Smooth muscle cell (in vitro differentiated cells): ENCODE measurements around the gene DDC. TPM values are rescaled to one million over a fixed set of nuclear protein-coding genes. Genes with fewer than 3 reads are reported as not detected.
"Not testable (repeated sequence)": the region's sequence is repeated elsewhere in the genome, so short reads cannot be mapped to it uniquely, and the experiment has no call there.

Experiments
- DNase-seq: peaks from one replicate; lab custom pipeline; 2025; ENCODE audit not compliant: unreplicated experiment; lab: John Stamatoyannopoulos, UW
- H2AFZ ChIP-seq: fragments of 200-600 bp; sonication (generic); 2 replicates; pipeline ENCODE4 v1.6.0; 2016; ENCODE audit warnings: antibody characterized with exemption, low read depth, mild to moderate bottlenecking
- H3F3A ChIP-seq: fragments of 200-600 bp; sonication (generic); 2 replicates; pipeline ENCODE4 v1.6.0; 2017; ENCODE audit warnings: antibody characterized with exemption, low read depth
- H3K27ac ChIP-seq: fragments of 200-600 bp; sonication (generic); 2 replicates; pipeline ENCODE4 v1.5.1; 2016; ENCODE audit warnings: low read depth, mild to moderate bottlenecking
- H3K27me3 ChIP-seq: fragments of 200-600 bp; sonication (generic); 2 replicates; pipeline ENCODE4 v1.6.1; 2016; ENCODE audit warnings: low read depth, mild to moderate bottlenecking
- H3K36me3 ChIP-seq: fragments of 200-600 bp; sonication (generic); 2 replicates; pipeline ENCODE4 v1.5.1; 2016; ENCODE audit warnings: low read depth
- H3K4me1 ChIP-seq: fragments of 200-600 bp; sonication (generic); 2 replicates; pipeline ENCODE4 v1.5.1; 2016; ENCODE audit warnings: low read depth
- H3K4me2 ChIP-seq: fragments of 200-600 bp; sonication (generic); 2 replicates; pipeline ENCODE4 v1.6.0; 2016; ENCODE audit warnings: mild to moderate bottlenecking
- H3K4me3 ChIP-seq: fragments of 200-600 bp; sonication (generic); 2 replicates; pipeline ENCODE4 v1.5.1; 2016; ENCODE audit warnings: mild to moderate bottlenecking
- H3K79me2 ChIP-seq: fragments of 200-600 bp; sonication (generic); 2 replicates; pipeline ENCODE4 v1.6.0; 2016; ENCODE audit warnings: low read depth, mild to moderate bottlenecking
- H3K9ac ChIP-seq: fragments of 200-600 bp; sonication (generic); 2 replicates; pipeline ENCODE4 v1.6.0; 2016; ENCODE audit warnings: low read depth
- H3K9me3 ChIP-seq: fragments of 200-600 bp; sonication (generic); replicated peaks from 2 replicates; pipeline ENCODE4 v1.5.1; 2016; ENCODE audit warnings: low read depth
- H4K20me1 ChIP-seq: fragments of 200-600 bp; sonication (generic); 2 replicates; pipeline ENCODE4 v1.6.0; 2016; ENCODE audit warnings: low read depth
- WGBS: methylation state at CpG from one replicate; pipeline ENCODE4 v1.1.7; 2016; ENCODE audit warnings: low lambda C conversion rate; 5-methylcytosine and 5-hydroxymethylcytosine counted together
- polyA plus RNA-seq: library from polyadenylated mRNA; unstranded; fragments of >200 nt; fragmentation: Nextera tagmentation; extraction: Ambion mirVana; gene quantifications from 2 replicates; pipeline ENCODE4 v1.2.1, GENCODE V29; 2016
- total RNA-seq: library from RNA; depleted of rRNA; stranded (reverse); fragments of >200 nt; gene quantifications from 2 replicates; pipeline ENCODE4 v1.2.3, GENCODE V29; 2014
- TF ChIP-seq, protein P1 (sequence below): fragments of 200-600 bp; sonication (generic); IDR thresholded peaks from 2 replicates; pipeline ENCODE4 v1.5.1; 2017; ENCODE audit warnings: borderline replicate concordance, mild to moderate bottlenecking, antibody characterized with exemption; ENCODE audit not compliant: insufficient read depth, poor library complexity, severe bottlenecking

Gene DDC
- total and polyA plus RNA-seq, 2 experiments from 2014 or later = not detected

DNA sequence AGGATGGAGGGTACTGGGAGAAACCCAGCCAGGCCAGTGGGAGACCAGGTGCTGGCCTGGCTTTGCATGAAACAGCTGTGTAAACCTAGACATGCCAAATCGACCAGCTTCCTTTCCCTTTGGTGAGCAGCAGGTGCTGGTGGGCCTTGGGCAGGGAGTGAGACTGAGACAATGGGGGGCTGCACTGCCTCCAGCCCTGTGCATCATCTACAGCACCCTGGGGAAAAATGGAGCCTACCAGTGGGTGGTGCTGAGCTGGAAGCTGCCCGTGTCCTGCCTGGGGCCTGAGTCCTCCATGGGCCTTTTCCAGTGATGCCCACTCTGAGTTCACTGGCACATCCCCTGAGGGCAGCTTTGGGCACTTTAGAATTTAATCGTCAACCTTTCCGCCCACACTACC, 19.2 kb upstream of the DDC start:
- Histone ChIP-seq H3K9me3 (no peaks in the 10 kb centered on the region), H3K9ac (no peak overlapping the region), H3K27me3 (no peaks in the 10 kb centered on the region), H3K4me3 (no peak overlapping the region), H4K20me1 (no peaks in the 10 kb centered on the region), H3K79me2 (no peaks in the 10 kb centered on the region), H3K27ac (peak overlapping the region; percentile 29), H3F3A (no peaks in the 10 kb centered on the region), H3K36me3 (no peaks in the 10 kb centered on the region), H2AFZ (no peak overlapping the region), H3K4me2 (no peak overlapping the region), H3K4me1 (no peaks in the 10 kb centered on the region)
- WGBS = 84% methylated on average over 4 of the region's 4 CpGs
- TF ChIP-seq, protein P1, sequence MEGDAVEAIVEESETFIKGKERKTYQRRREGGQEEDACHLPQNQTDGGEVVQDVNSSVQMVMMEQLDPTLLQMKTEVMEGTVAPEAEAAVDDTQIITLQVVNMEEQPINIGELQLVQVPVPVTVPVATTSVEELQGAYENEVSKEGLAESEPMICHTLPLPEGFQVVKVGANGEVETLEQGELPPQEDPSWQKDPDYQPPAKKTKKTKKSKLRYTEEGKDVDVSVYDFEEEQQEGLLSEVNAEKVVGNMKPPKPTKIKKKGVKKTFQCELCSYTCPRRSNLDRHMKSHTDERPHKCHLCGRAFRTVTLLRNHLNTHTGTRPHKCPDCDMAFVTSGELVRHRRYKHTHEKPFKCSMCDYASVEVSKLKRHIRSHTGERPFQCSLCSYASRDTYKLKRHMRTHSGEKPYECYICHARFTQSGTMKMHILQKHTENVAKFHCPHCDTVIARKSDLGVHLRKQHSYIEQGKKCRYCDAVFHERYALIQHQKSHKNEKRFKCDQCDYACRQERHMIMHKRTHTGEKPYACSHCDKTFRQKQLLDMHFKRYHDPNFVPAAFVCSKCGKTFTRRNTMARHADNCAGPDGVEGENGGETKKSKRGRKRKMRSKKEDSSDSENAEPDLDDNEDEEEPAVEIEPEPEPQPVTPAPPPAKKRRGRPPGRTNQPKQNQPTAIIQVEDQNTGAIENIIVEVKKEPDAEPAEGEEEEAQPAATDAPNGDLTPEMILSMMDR = no peak
- DNase-seq = no peak

DNA sequence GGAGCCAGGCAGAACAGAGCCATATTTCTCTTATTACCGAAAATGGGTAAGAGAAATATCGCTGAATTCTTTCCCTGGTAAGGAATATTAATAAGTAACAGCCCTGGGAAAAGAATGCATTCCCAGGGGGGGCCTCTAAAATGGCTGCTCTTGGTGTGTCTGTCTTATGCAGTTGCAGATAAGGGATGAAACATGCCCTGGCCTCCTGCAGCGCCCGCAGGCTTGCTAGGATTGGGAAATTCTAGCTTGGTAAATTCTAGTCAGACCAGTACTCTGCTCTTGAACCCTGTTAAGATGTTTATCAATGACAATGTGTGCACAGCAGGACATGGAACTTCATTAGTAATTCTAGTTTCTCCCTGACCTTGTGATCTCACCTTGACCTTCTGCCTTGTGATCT, 18.1 kb upstream of the DDC start:
- not testable (repeated sequence) for H3K4me3 ChIP-seq, H2AFZ ChIP-seq, H3K4me1 ChIP-seq, H3K36me3 ChIP-seq, H4K20me1 ChIP-seq, H3K27me3 ChIP-seq, H3K9ac ChIP-seq, H3K27ac ChIP-seq, H3K9me3 ChIP-seq, DNase-seq, H3K79me2 ChIP-seq, H3F3A ChIP-seq, H3K4me2 ChIP-seq
- 96% methylated on average over 4 of the region's 4 CpGs for WGBS

DNA sequence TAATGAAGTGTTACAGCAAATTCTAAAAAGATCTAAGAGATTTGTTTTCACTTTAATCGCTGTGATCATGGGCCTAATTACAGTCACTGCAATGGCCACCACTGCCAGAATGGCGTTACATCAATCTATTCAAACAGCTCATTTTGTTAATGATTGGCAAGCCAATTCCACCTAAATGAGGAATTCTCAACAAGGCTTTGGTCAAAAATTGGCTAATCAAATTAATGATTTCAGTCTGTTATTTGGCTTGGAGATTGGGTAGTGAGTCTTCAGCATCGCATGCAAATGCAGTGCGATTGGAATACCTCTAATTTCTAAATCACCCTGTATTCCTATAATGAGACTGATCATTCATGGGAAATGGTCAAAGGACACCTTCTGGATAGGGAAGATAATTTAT, 17.1 kb upstream of the DDC start:
- H3K79me2 ChIP-seq, H3K9me3 ChIP-seq, H2AFZ ChIP-seq, H3K4me1 ChIP-seq, H3K27ac ChIP-seq, H3K27me3 ChIP-seq, DNase-seq, H3F3A ChIP-seq, H3K9ac ChIP-seq, H3K4me2 ChIP-seq, H4K20me1 ChIP-seq, H3K4me3 ChIP-seq, H3K36me3 ChIP-seq: not testable (repeated sequence)
- 97% methylated on average over 4 of the region's 4 CpGs for WGBS

DNA sequence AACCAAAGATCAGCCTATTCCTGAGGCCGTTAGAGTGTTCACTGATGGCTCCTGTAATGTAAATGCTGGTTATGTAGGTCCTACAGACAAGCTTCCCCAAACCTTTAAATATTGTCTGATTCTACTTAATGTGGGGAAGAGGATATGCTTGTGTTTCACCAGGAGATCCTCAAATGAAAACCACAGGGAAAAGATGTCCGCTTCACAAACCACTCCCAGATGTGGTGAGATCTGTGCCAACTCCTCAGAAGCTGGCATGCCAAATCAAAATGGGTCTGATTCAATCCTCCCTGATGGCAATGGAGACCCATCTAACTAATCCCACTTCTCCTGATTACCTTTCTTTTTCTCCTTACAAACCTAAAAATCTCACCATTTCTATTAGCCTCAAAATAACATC, 15.5 kb upstream of the DDC start:
- not testable (repeated sequence) for DNase-seq, H2AFZ ChIP-seq, H3K36me3 ChIP-seq, H3K9me3 ChIP-seq, H3F3A ChIP-seq, H3K4me3 ChIP-seq, H3K4me1 ChIP-seq, H3K79me2 ChIP-seq, H3K27me3 ChIP-seq, H3K9ac ChIP-seq, H3K4me2 ChIP-seq, H4K20me1 ChIP-seq, H3K27ac ChIP-seq
- 90% methylated on average over 2 of the region's 2 CpGs for WGBS

DNA sequence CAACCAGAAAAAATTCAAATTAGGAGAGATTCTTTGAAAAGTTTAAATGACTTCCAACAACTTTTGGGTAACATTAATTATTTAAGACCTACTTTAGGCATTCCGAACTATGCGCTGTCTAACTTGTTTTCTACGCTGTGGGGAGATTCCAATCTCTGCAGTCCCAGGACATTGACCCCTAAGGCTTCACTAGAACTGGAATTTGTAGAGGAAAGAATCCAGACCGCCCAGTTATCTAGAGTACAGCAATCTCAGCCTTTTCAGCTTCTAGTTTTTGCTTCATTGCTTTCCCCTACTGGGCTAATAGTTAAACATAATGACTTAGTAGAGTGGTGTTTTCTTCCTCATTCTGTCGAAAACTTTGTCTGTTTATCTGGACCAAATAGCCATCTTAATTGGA, 14.9 kb upstream of the DDC start:
- Histone ChIP-seq H3K79me2 (no peaks in the 10 kb centered on the region), H3K27ac (no peak overlapping the region), H3K4me2 (no peak overlapping the region), H3K4me3 (no peak overlapping the region), H3K9me3 (no peaks in the 10 kb centered on the region), H3K27me3 (no peaks in the 10 kb centered on the region), H2AFZ (no peak overlapping the region), H3K36me3 (no peaks in the 10 kb centered on the region), H3K4me1 (no peaks in the 10 kb centered on the region), H3K9ac (no peak overlapping the region), H4K20me1 (no peaks in the 10 kb centered on the region), H3F3A (no peaks in the 10 kb centered on the region)
- TF ChIP-seq, protein P1 = no peak
- 56% methylated on average over 5 of the region's 5 CpGs for WGBS
- no peak for DNase-seq

DNA sequence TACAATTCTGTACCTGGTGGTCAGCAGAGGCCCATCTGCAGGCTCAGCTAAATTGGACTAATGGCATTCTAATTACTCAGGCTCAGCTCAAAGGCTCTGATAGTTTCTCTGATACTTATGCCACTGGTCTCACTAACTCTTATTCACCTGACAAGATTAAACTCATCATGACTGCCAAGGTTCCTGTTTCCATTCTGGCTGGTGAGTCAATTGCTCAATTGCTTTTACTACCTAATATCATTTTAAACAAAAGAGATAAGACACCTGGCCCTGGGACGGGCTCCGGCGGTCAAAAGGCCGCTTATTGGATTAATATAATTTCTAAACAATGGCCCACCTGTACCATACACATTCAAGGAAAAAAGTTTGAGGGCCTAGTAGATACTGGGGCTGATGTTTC, 12.9 kb upstream of the DDC start:
- not testable (repeated sequence) for DNase-seq, H3K4me3 ChIP-seq, H3K79me2 ChIP-seq, H3F3A ChIP-seq, H3K27me3 ChIP-seq, H4K20me1 ChIP-seq, H3K27ac ChIP-seq, H3K9me3 ChIP-seq, H3K36me3 ChIP-seq, H3K4me2 ChIP-seq, H3K9ac ChIP-seq, H3K4me1 ChIP-seq, H2AFZ ChIP-seq
- WGBS = 93% methylated on average over 4 of the region's 4 CpGs
